Stimulated activated effector memory CD8-positive, alpha-beta T cell treated with anti-CD3 and anti-CD28 coated beads, Interleukin-12 subunit alpha, Interleukin-12 subunit beta, amount 100 ng/mL, for 72 hours (primary cell): ENCODE data around the gene CASD1.

Experiments
- ATAC-seq: fragments of 150-1000 bp; cut with Tn5 transposase; 2 replicates; pipeline ENCODE4 v1.10.0; 2021
- DNase-seq, 2 donors: peaks; one replicate each; pipeline ENCODE4 v3.0.0; 2021 to 2022; ENCODE audit warnings: low spot score in 2 of 2
- H3K27ac Mint-ChIP-seq: one replicate; pipeline ENCODE4 v1.8.0; 2022; ENCODE audit warnings: mild to moderate bottlenecking, mixed read lengths
- H3K36me3 Mint-ChIP-seq: one replicate; pipeline ENCODE4 v1.8.0; 2022; ENCODE audit warnings: mild to moderate bottlenecking, mixed read lengths
- H3K4me1 Mint-ChIP-seq: one replicate; pipeline ENCODE4 v1.8.0; 2022; ENCODE audit warnings: mixed read lengths
- H3K4me3 Mint-ChIP-seq: one replicate; pipeline ENCODE4 v1.8.0; 2022; ENCODE audit warnings: mild to moderate bottlenecking, mixed read lengths
- H3K9me3 Mint-ChIP-seq: one replicate; pipeline ENCODE4 v1.8.0; 2022; ENCODE audit warnings: mixed read lengths

The CASD1 gene

DNA sequence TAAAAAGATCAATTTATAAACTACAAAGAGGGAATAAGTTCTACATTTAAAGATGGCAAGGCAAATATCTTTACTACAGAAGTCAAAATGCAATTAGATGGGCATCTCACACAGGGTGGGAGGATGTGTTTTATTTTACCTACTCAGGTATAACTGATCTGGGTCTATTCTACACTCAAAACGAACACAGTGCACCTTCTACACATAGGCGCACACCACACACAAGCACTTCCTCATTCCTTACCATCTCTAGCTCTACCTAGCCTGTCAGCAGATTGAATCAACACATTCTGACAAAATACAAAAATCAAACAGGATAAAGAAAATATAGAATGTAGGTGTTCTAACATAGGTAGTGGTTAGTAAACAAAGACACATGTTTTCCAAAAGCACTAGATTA lies 81.6 kb downstream of the CASD1 start:
- ATAC-seq (no peak), DNase-seq (no peak)
- H3K4me3 Mint-ChIP-seq: no peak overlapping the region
- no peaks in the 10 kb centered on the region for H3K4me1 Mint-ChIP-seq
- H3K36me3 Mint-ChIP-seq: no peaks in the 10 kb centered on the region
- H3K27ac Mint-ChIP-seq: no peak overlapping the region
- H3K9me3 Mint-ChIP-seq: no peaks in the 10 kb centered on the region

GRCh38 chr7:94594882-94595281 lies 85.3 kb downstream of the CASD1 start:
- no peak for ATAC-seq
- Mint-ChIP-seq H3K4me3 (no peak overlapping the region), H3K4me1 (no peaks in the 10 kb centered on the region), H3K27ac (no peak overlapping the region), H3K9me3 (no peaks in the 10 kb centered on the region), H3K36me3 (no peaks in the 10 kb centered on the region)
- DNase-seq: no peak

GRCh38 chr7:94595717-94596116 lies 86.1 kb downstream of the CASD1 start:
- ATAC-seq (no peak), DNase-seq (no peak)
- Mint-ChIP-seq H3K36me3 (no peaks in the 10 kb centered on the region), H3K27ac (no peak overlapping the region), H3K4me3 (no peak overlapping the region), H3K4me1 (no peaks in the 10 kb centered on the region), H3K9me3 (no peaks in the 10 kb centered on the region)

- DNase-seq: no peak
- H3K27ac Mint-ChIP-seq: no peak overlapping the region
- H3K4me1 Mint-ChIP-seq: no peaks in the 10 kb centered on the region
- ATAC-seq: no peak
- peaks cover 1% of the 10 kb centered on the region for H3K9me3 Mint-ChIP-seq
- H3K4me3 Mint-ChIP-seq: no peak overlapping the region
- H3K36me3 Mint-ChIP-seq: no peaks in the 10 kb centered on the region
Measured at GRCh38 chr7:94600267-94600666, 90.7 kb downstream of the CASD1 start.

GRCh38 chr7:94602181-94602580 lies 92.6 kb downstream of the CASD1 start:
- Mint-ChIP-seq H3K9me3 (peaks cover 5% of the 10 kb centered on the region), H3K4me1 (no peaks in the 10 kb centered on the region), H3K36me3 (no peaks in the 10 kb centered on the region), H3K27ac (no peak overlapping the region), H3K4me3 (no peak overlapping the region)
- no peak for ATAC-seq
- DNase-seq: no peak

DNA sequence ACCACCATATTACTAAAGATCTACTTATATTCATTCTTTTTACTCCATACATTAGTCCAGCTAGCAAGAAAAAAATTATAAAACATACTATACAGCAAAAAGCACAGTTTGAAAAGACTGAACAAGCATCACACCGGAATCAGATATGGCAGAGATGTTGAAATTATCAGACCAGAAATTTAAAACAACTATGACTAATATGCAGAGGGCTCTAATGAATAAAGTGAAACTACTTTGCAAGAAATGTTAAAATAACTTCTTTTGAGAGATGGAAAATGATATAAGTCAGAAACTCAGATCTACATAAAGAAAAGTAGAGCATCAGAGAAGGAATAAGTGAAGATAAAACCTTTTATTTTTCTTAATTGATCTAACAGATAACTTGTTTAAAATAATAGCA lies 95.4 kb downstream of the CASD1 start:
- no peak for ATAC-seq
- H3K4me3 Mint-ChIP-seq: no peak overlapping the region
- no peaks in the 10 kb centered on the region for H3K36me3 Mint-ChIP-seq
- H3K9me3 Mint-ChIP-seq: peaks cover 5% of the 10 kb centered on the region
- no peak for DNase-seq
- H3K27ac Mint-ChIP-seq: no peak overlapping the region
- no peaks in the 10 kb centered on the region for H3K4me1 Mint-ChIP-seq
